ENCODE data around the gene LZTR1. TPM values are rescaled to one million over a fixed set of nuclear protein-coding genes. Genes with fewer than 3 reads are reported as not detected.

The LZTR1 gene
- total and polyA plus RNA-seq, 9 donors, result 28.2 to 73.4 (median 50.0) TPM

DNA sequence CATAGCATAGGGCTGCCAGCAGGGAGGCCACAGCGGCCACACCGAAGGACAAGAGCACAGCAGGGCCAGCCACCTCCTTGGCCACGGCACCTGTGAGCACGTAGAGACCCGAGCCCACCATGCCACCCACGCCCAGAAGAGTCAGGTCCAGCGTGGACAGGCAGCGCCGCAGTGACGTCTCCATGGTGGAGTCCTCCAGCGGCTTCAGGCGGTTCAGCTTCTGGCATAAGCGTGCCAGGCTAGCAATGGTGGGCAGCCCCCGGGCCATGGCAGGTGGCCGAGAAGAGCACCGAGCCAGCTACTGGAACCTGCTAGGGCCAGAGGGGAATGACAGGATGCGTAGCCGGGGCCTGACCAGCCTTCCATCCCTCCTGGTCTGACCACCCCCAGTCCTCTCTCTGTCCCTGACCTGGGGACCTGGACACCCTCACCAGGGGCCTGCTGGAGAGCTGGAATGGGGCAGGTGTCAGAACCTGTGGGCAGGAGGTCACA, 49.5 kb downstream of the LZTR1 start:
- Histone ChIP-seq H3K4me3 (no peak overlapping the region), H3K9me3 (no peaks in the 10 kb centered on the region), H3K27me3 (no peaks in the 10 kb centered on the region), H3K27ac (no peak overlapping the region), H3K4me1 (ENCODE audit: insufficient read depth) (peaks cover 10% of the 10 kb centered on the region), H3K36me3 (no peaks in the 10 kb centered on the region)
- intact Hi-C loops (cut with DNase I), result no loop called here
- WGBS, 3 donors, result 78 to 91% (median 84%) methylated on average over 10 to 18 of the region's 18 CpGs
- no peak for DNase-seq
- TF ChIP-seq, protein P1, sequence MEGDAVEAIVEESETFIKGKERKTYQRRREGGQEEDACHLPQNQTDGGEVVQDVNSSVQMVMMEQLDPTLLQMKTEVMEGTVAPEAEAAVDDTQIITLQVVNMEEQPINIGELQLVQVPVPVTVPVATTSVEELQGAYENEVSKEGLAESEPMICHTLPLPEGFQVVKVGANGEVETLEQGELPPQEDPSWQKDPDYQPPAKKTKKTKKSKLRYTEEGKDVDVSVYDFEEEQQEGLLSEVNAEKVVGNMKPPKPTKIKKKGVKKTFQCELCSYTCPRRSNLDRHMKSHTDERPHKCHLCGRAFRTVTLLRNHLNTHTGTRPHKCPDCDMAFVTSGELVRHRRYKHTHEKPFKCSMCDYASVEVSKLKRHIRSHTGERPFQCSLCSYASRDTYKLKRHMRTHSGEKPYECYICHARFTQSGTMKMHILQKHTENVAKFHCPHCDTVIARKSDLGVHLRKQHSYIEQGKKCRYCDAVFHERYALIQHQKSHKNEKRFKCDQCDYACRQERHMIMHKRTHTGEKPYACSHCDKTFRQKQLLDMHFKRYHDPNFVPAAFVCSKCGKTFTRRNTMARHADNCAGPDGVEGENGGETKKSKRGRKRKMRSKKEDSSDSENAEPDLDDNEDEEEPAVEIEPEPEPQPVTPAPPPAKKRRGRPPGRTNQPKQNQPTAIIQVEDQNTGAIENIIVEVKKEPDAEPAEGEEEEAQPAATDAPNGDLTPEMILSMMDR (IDR thresholded peaks at IDR 0.05), result no peak
- TF ChIP-seq POLR2A (IDR thresholded peaks at IDR 0.05) (no peak), EP300 (IDR thresholded peaks at IDR 0.05) (no peak)

DNA sequence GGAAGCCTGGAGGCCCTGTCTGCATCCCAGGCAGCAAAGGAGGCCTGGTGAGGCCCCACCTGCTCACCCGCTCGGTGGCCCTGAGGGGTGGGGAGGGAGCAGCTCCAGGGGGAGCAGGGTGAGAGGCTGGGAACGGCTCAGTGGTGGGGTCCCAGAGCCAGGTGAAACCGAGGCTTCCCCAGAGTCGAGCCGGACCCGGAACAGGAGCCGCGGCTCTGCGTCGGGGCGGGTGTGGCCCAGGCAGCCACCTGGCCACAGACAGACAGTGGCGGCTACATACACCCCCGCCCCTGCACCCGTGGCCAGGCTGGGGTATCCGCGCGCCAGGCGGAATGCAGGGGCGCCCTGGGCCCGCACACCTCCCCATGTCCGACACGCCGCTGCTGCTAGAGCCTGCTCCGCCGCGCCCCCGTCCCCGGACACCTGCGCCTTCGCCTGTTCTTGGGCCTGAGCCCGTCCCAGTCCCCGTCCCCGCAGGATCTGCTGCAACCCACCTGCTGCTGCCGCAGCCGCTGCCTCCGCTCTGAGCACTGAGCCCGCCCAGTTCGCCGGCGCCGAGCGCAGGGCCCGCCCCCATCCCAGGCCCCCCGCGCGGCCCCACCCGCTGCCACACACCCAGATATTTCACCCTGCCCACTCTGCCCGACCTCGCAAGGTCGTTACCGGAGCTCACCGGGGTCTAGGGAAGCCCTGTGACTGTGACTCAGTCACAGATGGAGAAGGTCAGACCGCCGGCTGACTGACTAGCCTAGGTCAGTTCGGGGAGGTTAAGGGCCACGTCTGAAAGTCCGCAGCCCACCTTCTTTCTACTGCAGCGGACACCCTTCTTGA, 50.2 kb downstream of the LZTR1 start, which contains the start of gene SLC7A4:
Gene SLC7A4 (minus strand): TSS at position 525 of the 831 bp plus-strand sequence. CDS start 749 bp downstream, outside the sequence.
- peak within 1 kb of the TSS; percentile 19 for H3K4me3 ChIP-seq
- H3K27ac ChIP-seq, result no peak within 1 kb of the TSS
- H3K4me1 ChIP-seq (ENCODE audit: insufficient read depth), result peaks cover 8% of the 10 kb centered on the region
- DNase-seq, result peak in 1 of 5 donors; percentile 62
- TF ChIP-seq, protein P1 (IDR thresholded peaks at IDR 0.05), result no peak
- TF ChIP-seq POLR2A (IDR thresholded peaks at IDR 0.05), result no peak
- TF ChIP-seq EP300 (IDR thresholded peaks at IDR 0.05), result no peak
- H3K9me3 ChIP-seq, result no peaks in the 10 kb centered on the region
- no peaks in the 10 kb centered on the region for H3K27me3 ChIP-seq
- WGBS, 3 donors, result 5 to 7% (median 7%) methylated on average over 30 to 59 of the region's 59 CpGs
- no peaks in the 10 kb centered on the region for H3K36me3 ChIP-seq
- intact Hi-C loops (cut with DNase I), result no loop called here

DNA sequence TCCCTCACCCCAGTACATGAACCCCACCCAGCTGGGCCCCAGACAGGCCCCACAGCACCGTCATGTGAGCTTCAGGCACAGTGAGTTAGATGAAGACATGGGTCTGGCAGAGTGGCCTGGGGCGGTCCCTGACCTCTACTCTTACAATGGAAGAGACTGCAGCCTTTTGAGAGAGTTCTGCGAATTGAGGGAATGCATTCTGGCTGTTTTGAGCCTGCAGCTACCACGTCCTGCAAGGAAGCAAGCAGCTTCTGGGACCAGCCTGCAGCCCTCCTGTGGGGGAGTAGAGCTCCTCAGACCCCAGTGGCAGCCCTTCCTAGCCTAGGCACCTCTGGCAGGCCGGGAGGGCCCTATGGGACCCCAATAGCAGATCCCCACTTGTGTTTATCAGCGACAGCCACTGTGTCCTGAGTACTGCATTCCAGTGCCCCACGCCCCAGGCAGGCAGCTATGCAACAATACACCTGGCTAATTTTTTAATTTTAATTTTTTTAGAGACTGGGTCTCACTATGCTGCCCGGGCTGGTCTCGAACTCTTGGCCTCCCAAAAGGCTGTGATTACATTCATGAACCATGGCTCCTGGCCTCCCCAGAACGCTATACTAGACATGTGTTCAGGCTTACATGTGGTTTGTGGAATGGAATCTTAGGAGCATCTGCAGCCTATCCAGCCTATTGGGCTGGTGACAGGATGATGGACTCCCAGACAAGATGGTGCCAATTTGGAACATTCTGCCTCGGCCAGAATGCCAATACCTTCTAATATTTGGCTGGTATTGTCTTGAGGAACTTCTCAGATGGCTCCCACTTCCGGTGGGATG, 51.0 kb downstream of the LZTR1 start:
- Histone ChIP-seq H3K27me3 (no peaks in the 10 kb centered on the region), H3K4me1 (ENCODE audit: insufficient read depth) (peaks cover 6% of the 10 kb centered on the region), H3K36me3 (no peaks in the 10 kb centered on the region), H3K27ac (no peak overlapping the region), H3K9me3 (no peaks in the 10 kb centered on the region), H3K4me3 (no peak overlapping the region)
- intact Hi-C loops (cut with DNase I), result no loop called here
- no peak for DNase-seq
- 82 to 86% (median 85%) methylated on average over 12 of the region's 12 CpGs for WGBS, 3 donors
- TF ChIP-seq EP300 (IDR thresholded peaks at IDR 0.05), result no peak
- TF ChIP-seq, protein P1 (IDR thresholded peaks at IDR 0.05), result no peak
- no peak for TF ChIP-seq POLR2A (IDR thresholded peaks at IDR 0.05)

GRCh38 chr22:21033895-21034294, 51.8 kb downstream of the LZTR1 start:
- DNase-seq, result no peak
- no peak overlapping the region for H3K4me3 ChIP-seq
- H3K9me3 ChIP-seq, result no peaks in the 10 kb centered on the region
- no peaks in the 10 kb centered on the region for H3K36me3 ChIP-seq
- H3K4me1 ChIP-seq (ENCODE audit: insufficient read depth), result peaks cover 7% of the 10 kb centered on the region
- intact Hi-C loops (cut with DNase I), result no loop called here
- no peak overlapping the region for H3K27ac ChIP-seq
- WGBS, 3 donors, result 90 to 95% (median 93%) methylated on average over 3 of the region's 3 CpGs
- TF ChIP-seq EP300 (IDR thresholded peaks at IDR 0.05), result no peak
- TF ChIP-seq POLR2A (IDR thresholded peaks at IDR 0.05), result no peak
- TF ChIP-seq, protein P1 (IDR thresholded peaks at IDR 0.05), result no peak
- H3K27me3 ChIP-seq, result no peaks in the 10 kb centered on the region
